ENCODE results near the gene ADAMTS17.

The ADAMTS17 gene

DNA sequence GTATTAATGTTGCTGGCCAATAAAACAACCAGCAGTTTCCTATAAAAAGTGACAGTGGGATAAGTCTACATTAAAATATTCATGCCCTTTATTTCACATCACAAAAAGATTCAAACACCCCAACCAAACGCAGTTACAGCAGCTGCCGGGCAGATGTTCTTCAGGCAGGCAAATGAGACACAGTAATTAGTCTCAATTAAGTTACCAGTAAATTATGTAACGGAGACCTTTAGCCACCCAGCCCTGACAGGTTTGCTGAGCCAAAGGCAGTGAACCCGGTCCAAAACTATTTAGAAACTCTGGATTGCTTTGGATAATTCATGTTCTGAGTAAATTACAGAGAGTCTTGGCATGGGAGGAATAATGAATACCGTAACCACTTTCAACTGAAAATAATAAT is 319.4 kb downstream of the ADAMTS17 start:
- no peak for DNase-seq (ENCODE audit: low spot score)

GRCh38 chr15:100021653-100022052 is 320.1 kb downstream of the ADAMTS17 start:
- no peak for DNase-seq (ENCODE audit: low spot score)

- DNase-seq (ENCODE audit: low spot score): no peak
Observed at GRCh38 chr15:100020614-100021013, 321.2 kb downstream of the ADAMTS17 start.

- DNase-seq (ENCODE audit: low spot score): no peak
Observed at GRCh38 chr15:100020189-100020588, 321.6 kb downstream of the ADAMTS17 start.

- DNase-seq (ENCODE audit: low spot score): no peak
Observed at GRCh38 chr15:100019601-100020000, 322.2 kb downstream of the ADAMTS17 start.

GRCh38 chr15:100018191-100018590 is 323.6 kb downstream of the ADAMTS17 start:
- DNase-seq (ENCODE audit: low spot score): no peak

GRCh38 chr15:100017140-100017539 is 324.6 kb downstream of the ADAMTS17 start:
- no peak for DNase-seq (ENCODE audit: low spot score)

DNA sequence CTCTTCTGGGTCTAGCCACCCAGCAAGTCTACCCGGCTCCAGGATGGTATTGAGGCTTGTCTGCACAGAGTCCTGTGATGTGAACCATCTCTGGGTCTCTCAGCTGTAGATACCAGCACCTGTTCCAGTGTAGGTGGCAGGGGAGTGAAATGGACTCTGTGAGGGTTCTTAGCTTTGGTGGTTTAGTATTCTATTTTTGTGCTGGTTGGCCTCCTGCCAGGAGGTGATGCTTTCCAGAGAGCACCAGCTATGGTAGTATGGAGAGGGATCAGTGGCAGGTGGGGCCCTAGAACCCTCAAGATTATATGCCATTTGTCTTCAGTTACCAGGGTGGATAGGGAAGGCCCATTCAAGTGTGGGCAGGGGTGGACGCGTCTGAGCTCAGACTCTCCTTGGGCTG is 325.1 kb downstream of the ADAMTS17 start:
- no peak for DNase-seq (ENCODE audit: low spot score)

- no peak for DNase-seq (ENCODE audit: low spot score)
Observed at GRCh38 chr15:100011235-100011634, 330.5 kb downstream of the ADAMTS17 start.

DNA sequence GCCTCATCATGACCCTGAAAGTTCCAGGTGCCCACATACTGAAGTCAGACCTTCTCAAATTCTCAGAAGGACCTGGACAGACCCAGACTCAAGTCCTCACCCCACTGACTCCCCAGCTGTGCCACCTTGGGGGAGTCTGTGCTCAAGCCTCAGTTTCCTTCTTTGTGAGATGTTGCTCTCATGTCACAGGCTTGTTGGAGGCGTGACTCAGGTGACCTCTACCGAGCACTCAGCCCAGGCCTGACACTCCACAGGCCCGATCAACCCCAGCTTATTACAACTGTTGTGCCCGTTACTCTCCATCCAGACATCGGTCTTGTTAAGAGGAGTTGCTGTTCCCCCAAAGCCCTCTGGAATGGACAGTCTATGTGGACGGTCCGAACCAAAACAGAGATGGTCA is 332.4 kb downstream of the ADAMTS17 start:
- DNase-seq (ENCODE audit: low spot score): no peak

- DNase-seq (ENCODE audit: low spot score): no peak
Observed at GRCh38 chr15:100008258-100008657, 333.5 kb downstream of the ADAMTS17 start.

GRCh38 chr15:100007609-100008008 is 334.2 kb downstream of the ADAMTS17 start:
- DNase-seq (ENCODE audit: low spot score): no peak

DNA sequence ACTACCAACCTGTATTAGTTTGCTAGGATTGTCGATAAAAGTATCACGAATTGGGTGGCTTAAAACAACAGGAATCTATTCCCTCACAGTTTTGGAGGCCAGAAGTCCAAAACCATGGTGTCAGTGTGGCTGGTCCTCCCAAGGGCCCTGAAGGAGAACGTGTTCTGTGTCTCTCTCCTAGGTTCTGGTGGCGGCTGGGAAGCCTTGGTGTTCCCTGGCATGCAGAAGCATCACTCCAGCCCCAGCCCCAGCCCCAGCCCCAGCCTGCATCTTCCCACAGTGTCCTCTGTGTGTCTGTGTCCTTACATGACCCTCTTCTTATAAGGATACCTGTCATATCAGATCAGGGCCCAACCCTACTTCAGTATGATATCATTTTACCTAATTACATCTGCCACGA is 336.1 kb downstream of the ADAMTS17 start:
- DNase-seq (ENCODE audit: low spot score): no peak

DNA sequence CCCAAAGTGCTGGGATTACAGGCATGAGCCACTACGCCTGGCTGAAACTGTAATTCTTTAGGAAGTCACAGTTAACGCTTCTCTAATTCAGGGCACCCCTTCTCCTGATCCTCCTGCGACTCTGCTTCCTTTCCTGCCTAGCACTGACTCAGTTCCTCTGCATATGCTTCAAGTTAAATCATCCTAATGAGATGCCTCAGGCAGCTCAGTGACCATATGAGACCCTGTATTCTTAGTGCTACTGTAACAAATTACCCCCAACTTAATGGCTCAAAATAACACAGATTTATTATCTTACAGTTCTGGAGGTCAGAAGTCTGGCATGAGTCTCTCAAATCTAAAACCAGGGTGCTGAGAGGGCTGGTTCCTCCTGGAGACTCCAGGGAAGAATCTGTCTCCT is 336.8 kb downstream of the ADAMTS17 start:
- no peak for DNase-seq (ENCODE audit: low spot score)

GRCh38 chr15:100002787-100003536 is 338.8 kb downstream of the ADAMTS17 start:
- DNase-seq (ENCODE audit: low spot score): no peak

GRCh38 chr15:100002086-100002620 is 339.6 kb downstream of the ADAMTS17 start:
- DNase-seq (ENCODE audit: low spot score): no peak

DNA sequence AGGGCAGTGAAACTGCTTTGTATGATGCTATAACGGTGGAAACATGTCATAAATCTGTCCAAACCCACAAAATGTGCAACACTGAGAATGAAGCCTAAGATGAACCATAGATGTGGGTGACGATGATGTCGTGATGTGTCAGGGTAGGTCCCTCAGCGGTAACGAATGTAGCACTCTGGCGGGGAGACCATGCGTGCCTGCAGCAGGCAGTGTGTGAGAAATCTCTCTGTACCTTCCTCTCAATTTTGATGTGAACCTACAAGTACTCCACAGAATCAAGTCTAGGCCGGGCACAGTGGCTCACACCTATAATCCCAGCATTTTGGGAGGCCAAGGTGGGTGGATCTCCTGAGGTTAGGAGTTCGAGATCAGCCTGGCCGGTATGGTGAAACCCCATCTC is 340.4 kb downstream of the ADAMTS17 start:
- DNase-seq (ENCODE audit: low spot score): no peak

DNA sequence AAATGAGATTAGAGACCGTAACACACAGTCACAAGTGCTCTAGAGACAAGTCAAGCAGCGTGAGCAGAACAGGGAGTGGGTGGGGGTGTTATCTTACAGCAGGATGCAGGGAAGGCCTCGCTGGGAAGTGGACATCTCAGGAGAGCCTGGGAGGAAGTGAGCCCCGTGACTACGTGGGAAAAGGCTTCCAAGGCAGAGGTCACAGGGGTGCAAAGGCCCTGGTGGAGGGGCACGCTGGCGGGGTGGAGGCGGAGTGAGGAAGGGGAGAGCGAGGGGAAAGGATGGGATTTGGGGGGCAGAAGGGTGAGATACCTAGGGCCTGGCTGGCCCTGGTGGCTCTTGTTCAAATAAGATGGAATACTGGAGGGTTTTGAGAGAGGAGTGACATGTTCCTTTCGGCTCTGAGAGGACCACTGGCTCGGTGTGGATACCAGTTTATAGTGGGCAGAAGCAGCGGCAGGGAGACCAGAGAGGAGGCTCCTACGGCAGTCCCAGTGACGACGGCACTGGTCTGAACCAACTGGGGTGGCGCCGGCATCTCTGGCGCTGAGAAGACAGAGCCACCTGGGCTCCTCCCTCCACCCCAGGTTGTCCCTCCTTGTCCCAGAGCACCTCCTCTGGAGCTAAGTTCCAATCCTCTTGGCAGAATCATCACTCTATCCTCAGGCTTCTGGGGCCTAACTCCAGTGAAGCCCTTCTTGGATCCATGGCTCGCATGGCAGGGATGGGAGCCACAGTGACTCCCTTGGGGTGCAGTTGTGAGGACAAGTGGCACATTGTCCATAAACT is 342.3 kb downstream of the ADAMTS17 start:
- DNase-seq (ENCODE audit: low spot score): no peak

- DNase-seq (ENCODE audit: low spot score): no peak
Observed at GRCh38 chr15:99998661-99999101, 343.1 kb downstream of the ADAMTS17 start.

GRCh38 chr15:99997112-99997651 is 344.6 kb downstream of the ADAMTS17 start:
- no peak for DNase-seq (ENCODE audit: low spot score)

DNA sequence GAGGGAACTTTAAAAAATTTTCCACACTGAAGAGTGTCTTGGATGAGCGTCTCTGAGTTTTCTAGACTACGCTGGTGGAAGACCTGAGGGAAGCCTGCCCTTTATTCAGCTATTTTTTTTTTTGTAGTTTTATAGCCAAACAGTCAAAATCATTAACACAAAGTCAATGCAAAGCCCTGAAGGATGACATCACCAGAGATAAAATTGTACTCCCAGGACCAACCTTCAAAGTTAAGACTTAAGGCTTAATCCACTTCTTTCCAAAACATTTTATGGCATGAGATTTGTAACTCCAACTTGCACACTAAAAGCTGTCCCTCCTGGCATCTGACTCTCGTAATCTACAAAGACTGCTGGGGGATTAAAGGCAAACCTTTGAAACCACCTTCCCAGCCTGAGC is 345.1 kb downstream of the ADAMTS17 start:
- no peak for DNase-seq (ENCODE audit: low spot score)

DNA sequence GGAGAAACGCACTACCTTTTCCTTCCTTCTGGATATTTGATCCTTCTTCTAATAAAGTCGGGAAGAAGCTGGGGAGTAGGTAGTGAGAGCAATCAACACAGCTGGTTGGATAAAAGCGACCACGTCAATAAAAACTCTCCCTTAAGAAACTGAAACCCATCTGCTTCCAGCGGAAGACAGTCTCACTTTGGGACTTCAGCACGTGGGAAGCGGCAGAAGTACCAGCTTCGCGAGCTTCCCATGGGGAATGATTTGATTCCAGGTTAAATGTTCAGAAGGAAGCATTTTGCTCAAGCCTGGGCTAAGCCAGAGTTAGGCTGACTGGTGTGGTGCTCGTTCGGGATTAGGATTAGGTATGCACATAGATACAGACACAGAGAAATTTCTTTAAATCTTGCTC is 346.2 kb downstream of the ADAMTS17 start:
- no peak for DNase-seq (ENCODE audit: low spot score)

- no peak for DNase-seq (ENCODE audit: low spot score)
Observed at GRCh38 chr15:99994849-99995248, 346.9 kb downstream of the ADAMTS17 start.
